Smooth muscle cell (in vitro differentiated cells): ENCODE measurements around the gene INTS3. TPM values are rescaled to one million over a fixed set of nuclear protein-coding genes. Genes with fewer than 3 reads are reported as not detected.

Experiments
- DNase-seq: peaks from one replicate; lab custom pipeline; 2025; ENCODE audit not compliant: unreplicated experiment; lab: John Stamatoyannopoulos, UW
- H2AFZ ChIP-seq: fragments of 200-600 bp; sonication (generic); 2 replicates; pipeline ENCODE4 v1.6.0; 2016; ENCODE audit warnings: antibody characterized with exemption, low read depth, mild to moderate bottlenecking
- H3F3A ChIP-seq: fragments of 200-600 bp; sonication (generic); 2 replicates; pipeline ENCODE4 v1.6.0; 2017; ENCODE audit warnings: antibody characterized with exemption, low read depth
- H3K27ac ChIP-seq: fragments of 200-600 bp; sonication (generic); 2 replicates; pipeline ENCODE4 v1.5.1; 2016; ENCODE audit warnings: low read depth, mild to moderate bottlenecking
- H3K27me3 ChIP-seq: fragments of 200-600 bp; sonication (generic); 2 replicates; pipeline ENCODE4 v1.6.1; 2016; ENCODE audit warnings: low read depth, mild to moderate bottlenecking
- H3K36me3 ChIP-seq: fragments of 200-600 bp; sonication (generic); 2 replicates; pipeline ENCODE4 v1.5.1; 2016; ENCODE audit warnings: low read depth
- H3K4me1 ChIP-seq: fragments of 200-600 bp; sonication (generic); 2 replicates; pipeline ENCODE4 v1.5.1; 2016; ENCODE audit warnings: low read depth
- H3K4me2 ChIP-seq: fragments of 200-600 bp; sonication (generic); 2 replicates; pipeline ENCODE4 v1.6.0; 2016; ENCODE audit warnings: mild to moderate bottlenecking
- H3K4me3 ChIP-seq: fragments of 200-600 bp; sonication (generic); 2 replicates; pipeline ENCODE4 v1.5.1; 2016; ENCODE audit warnings: mild to moderate bottlenecking
- H3K79me2 ChIP-seq: fragments of 200-600 bp; sonication (generic); 2 replicates; pipeline ENCODE4 v1.6.0; 2016; ENCODE audit warnings: low read depth, mild to moderate bottlenecking
- H3K9ac ChIP-seq: fragments of 200-600 bp; sonication (generic); 2 replicates; pipeline ENCODE4 v1.6.0; 2016; ENCODE audit warnings: low read depth
- H3K9me3 ChIP-seq: fragments of 200-600 bp; sonication (generic); replicated peaks from 2 replicates; pipeline ENCODE4 v1.5.1; 2016; ENCODE audit warnings: low read depth
- H4K20me1 ChIP-seq: fragments of 200-600 bp; sonication (generic); 2 replicates; pipeline ENCODE4 v1.6.0; 2016; ENCODE audit warnings: low read depth
- WGBS: methylation state at CpG from one replicate; pipeline ENCODE4 v1.1.7; 2016; ENCODE audit warnings: low lambda C conversion rate; 5-methylcytosine and 5-hydroxymethylcytosine counted together
- polyA plus RNA-seq: library from polyadenylated mRNA; unstranded; fragments of >200 nt; fragmentation: Nextera tagmentation; extraction: Ambion mirVana; gene quantifications from 2 replicates; pipeline ENCODE4 v1.2.1, GENCODE V29; 2016
- total RNA-seq: library from RNA; depleted of rRNA; stranded (reverse); fragments of >200 nt; gene quantifications from 2 replicates; pipeline ENCODE4 v1.2.3, GENCODE V29; 2014
- TF ChIP-seq, protein P1 (sequence below): fragments of 200-600 bp; sonication (generic); IDR thresholded peaks from 2 replicates; pipeline ENCODE4 v1.5.1; 2017; ENCODE audit warnings: borderline replicate concordance, mild to moderate bottlenecking, antibody characterized with exemption; ENCODE audit not compliant: insufficient read depth, poor library complexity, severe bottlenecking

Gene INTS3
- total and polyA plus RNA-seq, 2 experiments from 2014 or later = 22.3 to 33.6 TPM

DNA sequence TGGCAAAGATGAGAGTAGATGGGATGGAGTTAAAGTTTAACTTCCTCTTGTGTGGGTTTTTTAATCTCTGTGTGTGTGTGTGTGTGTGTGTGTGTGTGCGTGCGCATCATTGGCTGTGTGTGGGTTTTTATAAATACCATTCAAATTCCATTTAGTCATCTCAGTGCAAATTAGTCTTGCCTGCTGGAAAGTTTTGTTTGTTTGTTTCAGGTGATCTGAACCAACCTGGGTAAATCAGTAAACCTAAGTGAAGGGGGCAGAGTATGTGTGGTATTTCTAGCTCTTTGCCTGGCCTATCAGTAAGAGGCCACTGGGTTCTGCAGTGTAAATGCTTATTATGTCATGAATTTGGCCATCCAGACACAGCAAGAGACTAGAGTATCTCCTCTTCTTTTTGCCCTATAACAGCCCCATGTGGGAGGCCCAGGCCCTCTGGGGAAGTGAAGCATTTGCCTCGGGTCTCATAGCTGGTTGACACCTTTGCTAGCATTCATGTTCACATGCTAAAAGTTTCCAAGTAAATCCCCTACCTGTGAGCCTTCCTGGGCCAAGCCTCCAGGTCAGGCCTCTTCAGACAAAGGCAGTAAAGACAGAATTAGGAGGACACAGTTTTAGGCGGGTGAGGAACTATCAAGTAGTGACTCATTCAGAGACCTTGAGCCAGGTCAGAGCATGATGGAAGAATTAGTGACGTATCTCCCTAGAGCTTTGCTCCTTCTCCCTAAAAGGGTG is 14.7 kb downstream of the INTS3 start:
- TF ChIP-seq, protein P1, sequence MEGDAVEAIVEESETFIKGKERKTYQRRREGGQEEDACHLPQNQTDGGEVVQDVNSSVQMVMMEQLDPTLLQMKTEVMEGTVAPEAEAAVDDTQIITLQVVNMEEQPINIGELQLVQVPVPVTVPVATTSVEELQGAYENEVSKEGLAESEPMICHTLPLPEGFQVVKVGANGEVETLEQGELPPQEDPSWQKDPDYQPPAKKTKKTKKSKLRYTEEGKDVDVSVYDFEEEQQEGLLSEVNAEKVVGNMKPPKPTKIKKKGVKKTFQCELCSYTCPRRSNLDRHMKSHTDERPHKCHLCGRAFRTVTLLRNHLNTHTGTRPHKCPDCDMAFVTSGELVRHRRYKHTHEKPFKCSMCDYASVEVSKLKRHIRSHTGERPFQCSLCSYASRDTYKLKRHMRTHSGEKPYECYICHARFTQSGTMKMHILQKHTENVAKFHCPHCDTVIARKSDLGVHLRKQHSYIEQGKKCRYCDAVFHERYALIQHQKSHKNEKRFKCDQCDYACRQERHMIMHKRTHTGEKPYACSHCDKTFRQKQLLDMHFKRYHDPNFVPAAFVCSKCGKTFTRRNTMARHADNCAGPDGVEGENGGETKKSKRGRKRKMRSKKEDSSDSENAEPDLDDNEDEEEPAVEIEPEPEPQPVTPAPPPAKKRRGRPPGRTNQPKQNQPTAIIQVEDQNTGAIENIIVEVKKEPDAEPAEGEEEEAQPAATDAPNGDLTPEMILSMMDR = no peak
- Histone ChIP-seq H3K4me3 (no peak overlapping the region), H3K4me2 (no peak overlapping the region), H3K4me1 (peaks cover 10% of the 10 kb centered on the region), H3K36me3 (peaks cover 4% of the 10 kb centered on the region), H3K9me3 (no peaks in the 10 kb centered on the region), H4K20me1 (peaks cover 10% of the 10 kb centered on the region), H3K9ac (no peak overlapping the region), H3K79me2 (no peaks in the 10 kb centered on the region), H3K27ac (peak overlapping the region; percentile 73), H2AFZ (no peak overlapping the region), H3F3A (no peaks in the 10 kb centered on the region), H3K27me3 (no peaks in the 10 kb centered on the region)
- DNase-seq = no peak
- 50% methylated on average over 5 of the region's 5 CpGs for WGBS

DNA sequence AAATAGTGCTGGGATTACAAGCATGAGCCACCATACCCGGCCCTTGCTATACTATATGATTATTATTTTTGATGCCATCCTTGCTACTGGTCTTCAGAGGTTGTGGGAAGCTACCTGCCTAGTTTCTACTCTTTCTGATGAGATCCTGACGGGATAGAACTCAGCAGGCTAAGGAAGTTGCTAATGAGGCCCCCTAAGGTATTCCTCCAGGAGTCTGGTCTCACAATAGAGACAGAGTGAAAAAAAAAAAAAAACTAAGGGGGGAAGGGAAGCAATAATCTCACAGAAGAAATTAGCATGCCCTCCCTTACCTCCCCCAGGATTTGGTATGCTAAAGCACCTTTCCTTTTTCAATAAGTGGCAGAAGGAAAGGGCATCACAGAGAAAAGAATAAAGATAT is 17.6 kb downstream of the INTS3 start:
- peaks cover 4% of the 10 kb centered on the region for H3K36me3 ChIP-seq

DNA sequence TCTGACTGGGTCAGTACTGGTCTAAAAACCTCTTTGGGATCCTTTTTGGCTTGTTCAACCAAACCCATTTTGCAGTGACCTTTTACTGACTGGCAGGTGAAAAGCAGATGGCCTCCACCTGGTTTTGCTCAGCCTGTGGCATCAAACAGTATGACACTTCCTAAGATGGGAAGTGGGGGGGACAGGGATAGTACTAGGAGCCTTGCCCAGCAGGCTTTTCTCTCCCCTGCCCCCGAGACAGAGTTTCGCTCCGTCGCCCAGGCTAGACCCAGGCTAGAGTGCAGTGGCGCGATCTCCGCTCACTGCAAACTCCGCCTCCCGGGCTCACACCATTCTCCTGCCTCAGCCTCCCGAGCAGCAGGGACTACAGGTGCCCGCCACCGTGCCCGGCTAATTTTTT is 18.3 kb downstream of the INTS3 start:
- H3K36me3 ChIP-seq = peaks cover 4% of the 10 kb centered on the region

More for the DNA sequence above, 17.6 kb downstream of the INTS3 start:
- no peaks in the 10 kb centered on the region for H3K79me2 ChIP-seq
- H3K4me2 ChIP-seq = no peak overlapping the region
- H2AFZ ChIP-seq = no peak overlapping the region
- TF ChIP-seq, protein P1 = no peak
- no peak overlapping the region for H3K9ac ChIP-seq
- 82% methylated on average over 2 of the region's 2 CpGs for WGBS
- H3K4me1 ChIP-seq = peaks cover 10% of the 10 kb centered on the region
- no peaks in the 10 kb centered on the region for H3K27me3 ChIP-seq
- no peak for DNase-seq
- H3K9me3 ChIP-seq = no peaks in the 10 kb centered on the region
- peaks cover 9% of the 10 kb centered on the region for H4K20me1 ChIP-seq
- H3F3A ChIP-seq = no peaks in the 10 kb centered on the region
- no peak overlapping the region for H3K27ac ChIP-seq
- no peak overlapping the region for H3K4me3 ChIP-seq

More for the DNA sequence above, 18.3 kb downstream of the INTS3 start:
- H2AFZ ChIP-seq = no peak overlapping the region
- no peak overlapping the region for H3K9ac ChIP-seq
- no peaks in the 10 kb centered on the region for H3K9me3 ChIP-seq
- H3K4me3 ChIP-seq = no peak overlapping the region
- peaks cover 10% of the 10 kb centered on the region for H3K4me1 ChIP-seq
- TF ChIP-seq, protein P1 = no peak
- no peaks in the 10 kb centered on the region for H3K79me2 ChIP-seq
- no peak overlapping the region for H3K27ac ChIP-seq
- WGBS = 89% methylated on average over 13 of the region's 13 CpGs
- no peak overlapping the region for H3K4me2 ChIP-seq
- no peaks in the 10 kb centered on the region for H3F3A ChIP-seq
- H4K20me1 ChIP-seq = peaks cover 9% of the 10 kb centered on the region
- DNase-seq = no peak
- no peaks in the 10 kb centered on the region for H3K27me3 ChIP-seq
